HEK293 (cell line): ENCODE results near the gene MYH7B.

Experiments
- KLF10 ChIP-seq: fragments of 450-650 bp; IDR thresholded peaks from 2 replicates; pipeline ENCODE4 v1.5.1; 2018; ENCODE audit warnings: missing biosample characterization, mild to moderate bottlenecking, missing genetic modification characterization
- ZNF23 ChIP-seq: fragments of 450-650 bp; formaldehyde crosslinking; IDR thresholded peaks from 2 replicates; pipeline ENCODE4 v1.5.1; 2016; ENCODE audit warnings: missing biosample characterization, missing genetic modification characterization, borderline replicate concordance
- ZNF24 ChIP-seq: fragments of 450-650 bp; formaldehyde crosslinking; IDR thresholded peaks from 2 replicates; pipeline ENCODE4 v1.5.1; 2016; ENCODE audit warnings: missing biosample characterization, missing genetic modification characterization
- ZNF335 ChIP-seq: fragments of 450-650 bp; formaldehyde crosslinking; conservative IDR thresholded peaks from 2 replicates; pipeline ENCODE4 v1.5.1; 2016; ENCODE audit warnings: missing biosample characterization, missing genetic modification characterization
- ZNF366 ChIP-seq: fragments of 450-650 bp; formaldehyde crosslinking; conservative IDR thresholded peaks from 2 replicates; pipeline ENCODE4 v1.5.1; 2016; ENCODE audit warnings: missing biosample characterization, missing genetic modification characterization
- ZNF416 ChIP-seq: fragments of 450-650 bp; formaldehyde crosslinking; IDR thresholded peaks from 2 replicates; pipeline ENCODE4 v1.5.1; 2016; ENCODE audit warnings: missing biosample characterization, missing genetic modification characterization
- ZNF580 ChIP-seq: fragments of 450-650 bp; formaldehyde crosslinking; IDR thresholded peaks from 2 replicates; pipeline ENCODE4 v1.5.1; 2016; ENCODE audit warnings: missing biosample characterization, missing genetic modification characterization
- TF ChIP-seq, protein P1 (sequence below): fragments of 450-650 bp; formaldehyde crosslinking; IDR thresholded peaks from 2 replicates; pipeline ENCODE4 v1.5.1; 2016; ENCODE audit warnings: missing biosample characterization, missing genetic modification characterization

DNA sequence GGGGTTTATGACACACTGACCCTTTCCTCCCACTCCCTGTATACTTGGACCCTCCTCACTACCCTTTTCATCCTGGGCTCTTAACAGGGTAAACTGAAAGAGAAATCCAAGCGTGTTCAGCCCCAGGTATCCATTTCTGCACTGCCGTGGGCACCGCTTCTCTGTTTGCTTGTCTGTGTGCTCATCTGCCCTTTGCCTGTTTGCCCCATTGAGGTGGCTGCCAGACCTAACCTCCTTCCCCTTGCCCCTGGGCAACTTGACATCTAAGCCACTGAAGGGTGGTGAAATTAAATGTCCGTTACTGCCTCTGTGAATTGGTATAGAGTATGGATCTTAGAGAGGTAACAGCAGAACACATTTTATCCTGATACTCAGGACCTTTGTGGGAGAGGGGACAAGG, 40.5 kb upstream of the MYH7B start:
- TF ChIP-seq ZNF23 (tag by site-specific recombination) (no peak), ZNF335 (tag by site-specific recombination) (no peak), KLF10 (tag by site-specific recombination) (no peak), ZNF366 (tag by site-specific recombination) (no peak), ZNF580 (tag by site-specific recombination) (no peak), ZNF416 (tag by site-specific recombination) (no peak), ZNF24 (tag by site-specific recombination) (no peak)
- TF ChIP-seq, protein P1, sequence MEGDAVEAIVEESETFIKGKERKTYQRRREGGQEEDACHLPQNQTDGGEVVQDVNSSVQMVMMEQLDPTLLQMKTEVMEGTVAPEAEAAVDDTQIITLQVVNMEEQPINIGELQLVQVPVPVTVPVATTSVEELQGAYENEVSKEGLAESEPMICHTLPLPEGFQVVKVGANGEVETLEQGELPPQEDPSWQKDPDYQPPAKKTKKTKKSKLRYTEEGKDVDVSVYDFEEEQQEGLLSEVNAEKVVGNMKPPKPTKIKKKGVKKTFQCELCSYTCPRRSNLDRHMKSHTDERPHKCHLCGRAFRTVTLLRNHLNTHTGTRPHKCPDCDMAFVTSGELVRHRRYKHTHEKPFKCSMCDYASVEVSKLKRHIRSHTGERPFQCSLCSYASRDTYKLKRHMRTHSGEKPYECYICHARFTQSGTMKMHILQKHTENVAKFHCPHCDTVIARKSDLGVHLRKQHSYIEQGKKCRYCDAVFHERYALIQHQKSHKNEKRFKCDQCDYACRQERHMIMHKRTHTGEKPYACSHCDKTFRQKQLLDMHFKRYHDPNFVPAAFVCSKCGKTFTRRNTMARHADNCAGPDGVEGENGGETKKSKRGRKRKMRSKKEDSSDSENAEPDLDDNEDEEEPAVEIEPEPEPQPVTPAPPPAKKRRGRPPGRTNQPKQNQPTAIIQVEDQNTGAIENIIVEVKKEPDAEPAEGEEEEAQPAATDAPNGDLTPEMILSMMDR (tag by site-specific recombination) = no peak
